T-cell (primary cell): ENCODE measurements around the gene PRDX2. TPM values are rescaled to one million over a fixed set of nuclear protein-coding genes. Genes with fewer than 3 reads are reported as not detected.
A peak's percentile ranks its signal among the peaks of the same experiment; 100 is the strongest.

Source experiments
- ATAC-seq, 4 experiments: fragments of 200-7000 bp in 3 of 4; fragments of 150-1000 bp in 1 of 4; cut with Tn5 transposase; replicated peaks in 1 of 4; 1 replicate in 3 of 4; 2 replicates in 1 of 4; pipeline ENCODE4 v1.10.0; 2021; ENCODE audit warnings: moderate library complexity in 3 of 4, mild to moderate bottlenecking in 2 of 4, moderate number of reproducible peaks in 1 of 4
- CTCF ChIA-PET, 2 donors: fragments of 300-600 bp; sonication (Branson Sonifier 250); formaldehyde crosslinking; loops; one replicate each; lab custom pipeline; 2022; ENCODE audit warnings: antibody characterized with exemption in 2 of 2; lab: Charles Lee
- POLR2A ChIA-PET, 2 donors: fragments of 300-600 bp; sonication (Branson Sonifier 250); formaldehyde crosslinking; loops; one replicate each; lab custom pipeline; 2022; ENCODE audit warnings: antibody characterized with exemption in 2 of 2; lab: Charles Lee
- DNase-seq, 35 experiments: peaks; one replicate each; pipeline versions ENCODE4 v3.0.0 to v3.0.0-alpha.2; 2013 to 2023
- H3K27ac ChIP-seq: one replicate; pipeline ENCODE4 v1.5.1; 2013; ENCODE audit warnings: low read length
- H3K27me3 ChIP-seq, 2 experiments: replicated peaks in 1 of 2; 1 replicate in 1 of 2; 2 replicates in 1 of 2; pipeline versions ENCODE4 v1.6.1 to v1.7.0; 2013; ENCODE audit warnings: low read length in 1 of 2, mixed read lengths in 1 of 2; ENCODE audit not compliant: control insufficient read depth in 2 of 2, insufficient read depth in 2 of 2; ENCODE audit errors: extremely low read depth in 1 of 2
- H3K36me3 ChIP-seq, 2 donors: 1 replicate in 1 of 2; 2 replicates in 1 of 2; pipeline versions ENCODE4 v1.6.1 to v1.7.0; 2013; ENCODE audit warnings: low read length in 1 of 2; ENCODE audit not compliant: control insufficient read depth in 2 of 2, insufficient read depth in 1 of 2; ENCODE audit errors: extremely low read depth in 1 of 2
- H3K4me1 ChIP-seq, 2 experiments: 1 replicate in 1 of 2; 2 replicates in 1 of 2; pipeline versions ENCODE4 v1.6.1 to v1.7.0; 2013; ENCODE audit warnings: low read length in 2 of 2, mixed read lengths in 1 of 2; ENCODE audit not compliant: insufficient read depth in 2 of 2, control insufficient read depth in 1 of 2; ENCODE audit errors: extremely low read depth in 1 of 2
- H3K4me3 ChIP-seq, 2 donors: 1 replicate in 1 of 2; 2 replicates in 1 of 2; pipeline versions ENCODE4 v1.5.1 to v1.7.0; 2013; ENCODE audit warnings: mild to moderate bottlenecking in 2 of 2, low read length in 1 of 2, moderate library complexity in 1 of 2; ENCODE audit not compliant: control insufficient read depth in 1 of 2; ENCODE audit errors: extremely low read depth in 1 of 2
- H3K9me3 ChIP-seq: 2 replicates; pipeline ENCODE4 v1.7.0; 2013
- H3K27ac Mint-ChIP-seq, 2 donors: one replicate each; pipeline ENCODE4 v1.8.0; 2020 to 2021; ENCODE audit warnings: mild to moderate bottlenecking in 2 of 2, mixed read lengths in 2 of 2
- H3K27me3 Mint-ChIP-seq, 2 donors: one replicate each; pipeline ENCODE4 v1.8.0; 2021 to 2022; ENCODE audit warnings: mixed read lengths in 2 of 2
- H3K36me3 Mint-ChIP-seq: one replicate; pipeline ENCODE4 v1.8.0; 2021; ENCODE audit warnings: mixed read lengths
- H3K4me1 Mint-ChIP-seq, 3 donors: one replicate each; pipeline ENCODE4 v1.8.0; 2020 to 2022; ENCODE audit warnings: mixed read lengths in 3 of 3, mild to moderate bottlenecking in 1 of 3
- H3K4me3 Mint-ChIP-seq, 3 donors: one replicate each; pipeline ENCODE4 v1.8.0; 2020 to 2022; ENCODE audit warnings: mild to moderate bottlenecking in 3 of 3, mixed read lengths in 3 of 3, moderate library complexity in 3 of 3
- H3K9me3 Mint-ChIP-seq, 3 donors: one replicate each; pipeline ENCODE4 v1.8.0; 2020 to 2022; ENCODE audit warnings: mixed read lengths in 3 of 3
- WGBS: methylation state at CpG from one replicate; pipeline ENCODE4 v1.1.5; 2013; ENCODE audit warnings: missing lambda C conversion rate; ENCODE audit not compliant: insufficient coverage; 5-methylcytosine and 5-hydroxymethylcytosine counted together
- total RNA-seq, 35 experiments: library from RNA in 6 of 35; stranded (reverse) in 6 of 35; fragments of 120-200 nt in 1 of 35; gene quantifications; one replicate each; pipeline versions ENCODE4 v1.2.1 to v1.2.4 and lab custom pipeline; 2013 to 2026

PRDX2 gene
- total RNA-seq, 5 donors from 2014 or later (not counting 1 experiment from before 2014, with no cell fraction given) = 94.5 to 150 (median 134) TPM

DNA sequence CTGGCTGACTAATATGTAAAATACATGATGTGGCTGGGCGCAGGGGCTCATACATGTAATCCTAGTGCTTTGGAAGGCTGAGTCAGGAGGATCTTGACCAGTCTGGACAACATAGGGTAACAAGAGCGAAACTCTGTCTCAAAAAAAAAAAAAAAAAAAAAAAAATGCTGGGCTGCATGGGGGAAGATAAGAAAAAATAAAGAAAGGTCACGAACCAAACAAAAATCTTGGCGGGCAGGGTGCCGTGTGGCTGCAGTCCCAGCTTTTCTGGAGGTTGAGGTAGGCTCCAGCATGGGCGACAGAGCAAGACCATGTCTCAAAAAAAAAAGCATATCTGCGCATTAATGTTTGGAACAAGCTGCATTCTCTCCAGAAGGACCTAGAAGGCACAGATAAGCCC is 13.5 kb upstream of the PRDX2 start:
- Mint-ChIP-seq H3K4me3 (no peak overlapping the region), H3K27ac (no peak overlapping the region), H3K36me3 (peaks cover 15% of the 10 kb centered on the region), H3K9me3 (no peaks in the 10 kb centered on the region), H3K27me3 (no peaks in the 10 kb centered on the region), H3K4me1 (no peaks in the 10 kb centered on the region)
- POLR2A ChIA-PET = interaction anchor here in 1 of 2 donors (0.7 kb wide), 1 partner anchor 22 kb away, joined by 4 read pairs; no protein-coding TSS in a partner anchor
- WGBS = 94% methylated on average over 5 of the region's 7 CpGs
- H3K27me3 ChIP-seq = no peaks in the 10 kb centered on the region
- DNase-seq (no peak), ATAC-seq (no peak)
- no peaks in the 10 kb centered on the region for H3K9me3 ChIP-seq
- CTCF ChIA-PET = interaction anchor here (0.5 to 0.9 kb wide), 3 partner anchors 68 to 276 kb away, joined by 4 to 12 read pairs (median 5); no protein-coding TSS in a partner anchor
- peaks cover 2 to 4% of the 10 kb centered on the region in 2 donors for H3K36me3 ChIP-seq
- no peaks in the 10 kb centered on the region for H3K4me1 ChIP-seq
- no peak overlapping the region for H3K27ac ChIP-seq
- no peak overlapping the region for H3K4me3 ChIP-seq

DNA sequence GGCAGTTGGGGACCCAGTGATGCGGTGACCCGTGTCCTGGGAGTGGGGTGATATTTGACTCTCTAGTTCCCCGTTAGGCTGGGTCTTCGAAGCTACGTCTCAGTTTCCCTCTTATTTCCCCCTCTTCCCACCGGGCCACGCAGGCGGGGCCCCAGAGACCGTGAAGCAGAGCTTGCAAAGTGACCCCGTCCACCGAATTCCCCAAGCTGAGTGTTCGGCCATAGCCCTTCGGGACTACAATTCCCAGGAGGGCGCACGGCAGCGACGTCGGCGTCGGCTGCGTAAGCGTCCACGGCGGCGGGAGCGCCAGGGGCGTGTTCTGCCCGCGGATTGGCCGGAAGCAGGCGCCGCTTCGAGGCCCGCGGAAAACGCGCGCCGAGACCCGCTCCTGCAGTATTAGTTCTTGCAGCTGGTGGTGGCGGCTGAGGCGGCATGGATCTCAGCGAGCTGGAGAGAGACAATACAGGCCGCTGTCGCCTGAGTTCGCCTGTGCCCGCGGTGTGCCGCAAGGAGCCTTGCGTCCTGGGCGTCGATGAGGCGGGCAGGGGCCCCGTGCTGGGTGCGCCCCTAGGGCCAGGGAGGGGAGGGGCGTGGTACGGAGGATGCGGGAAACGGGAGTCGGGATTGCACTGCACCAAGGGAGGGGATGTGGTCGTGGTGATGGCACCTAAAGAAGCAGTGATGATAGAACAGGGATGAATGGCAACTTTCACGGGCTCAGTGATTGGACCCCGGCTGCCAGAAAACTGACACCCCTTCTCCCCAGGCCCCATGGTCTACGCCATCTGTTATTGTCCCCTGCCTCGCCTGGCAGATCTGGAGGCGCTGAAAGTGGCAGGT is 4.9 kb upstream of the PRDX2 start, which contains the start of gene RNASEH2A:
RNASEH2A (plus strand) TSS at position 343 of the 840 bp plus-strand sequence; CDS start at position 433, 90 bp downstream.
- no peaks in the 10 kb centered on the region for H3K9me3 Mint-ChIP-seq
- Histone ChIP-seq H3K27ac (peak within 1 kb of the TSS; percentile 58), H3K36me3 (peaks cover 0 to 7% of the 10 kb centered on the region in 2 donors), H3K4me3 (peak within 1 kb of the TSS; percentile 65 to 85), H3K27me3 (peaks cover 0 to 2% of the 10 kb centered on the region in 2 experiments), H3K9me3 (no peaks in the 10 kb centered on the region), H3K4me1 (peaks cover 4 to 27% of the 10 kb centered on the region in 2 experiments)
- ChIA-PET CTCF (interaction anchor here (0.5 to 1.3 kb wide), 7 partner anchors 9 to 927 kb away, joined by 3 to 7 read pairs (median 4); no protein-coding TSS in a partner anchor), POLR2A (interaction anchor here (0.5 to 1.1 kb wide), 5 partner anchors 13 to 126 kb away, joined by 3 to 6 read pairs (median 3); partner anchors contain the start of gene JUNB (in 1 of the 2))
- no peaks in the 10 kb centered on the region for H3K27me3 Mint-ChIP-seq
- H3K36me3 Mint-ChIP-seq = peaks cover 10% of the 10 kb centered on the region
- peak; percentile 85 to 89 (median 87) for ATAC-seq
- under 1% methylated on average over 54 of the region's 66 CpGs for WGBS
- H3K4me3 Mint-ChIP-seq = peak within 1 kb of the TSS; percentile 85 to 95 (median 87)
- peak within 1 kb of the TSS; percentile 70 to 90 for H3K27ac Mint-ChIP-seq
- H3K4me1 Mint-ChIP-seq = peaks cover 21 to 24% (median 24%) of the 10 kb centered on the region in 3 donors
- peak; percentile 75 to 92 (median 81) for DNase-seq

GRCh38 chr19:12804051-12804450 is 2.5 kb upstream of the PRDX2 start:
- H3K27ac Mint-ChIP-seq = no peak overlapping the region
- ATAC-seq (no peak), DNase-seq (no peak)
- peaks cover 4% of the 10 kb centered on the region for H3K36me3 Mint-ChIP-seq
- no peaks in the 10 kb centered on the region for H3K9me3 Mint-ChIP-seq
- Histone ChIP-seq H3K27ac (no peak overlapping the region), H3K27me3 (peaks cover 0 to 2% of the 10 kb centered on the region in 2 experiments), H3K4me1 (peaks cover 10 to 43% of the 10 kb centered on the region in 2 experiments), H3K36me3 (peaks cover 0 to 11% of the 10 kb centered on the region in 2 donors), H3K9me3 (no peaks in the 10 kb centered on the region), H3K4me3 (no peak overlapping the region)
- peaks cover 28 to 41% (median 39%) of the 10 kb centered on the region in 3 donors for H3K4me1 Mint-ChIP-seq
- peak overlapping the region in 1 of 3 donors; percentile 4 for H3K4me3 Mint-ChIP-seq
- POLR2A ChIA-PET = interaction anchor here in 1 of 2 donors (0.6 kb wide), 1 partner anchor 87 kb away, joined by 6 read pairs; no protein-coding TSS in a partner anchor
- no peaks in the 10 kb centered on the region for H3K27me3 Mint-ChIP-seq
- WGBS = 97% methylated on average over 25 of the region's 26 CpGs
- CTCF ChIA-PET = interaction anchor here (0.7 to 0.9 kb wide), 2 partner anchors 38 to 46 kb away, joined by 3 to 5 read pairs; no protein-coding TSS in a partner anchor

GRCh38 chr19:12802267-12803106 is 887 bp upstream of the PRDX2 start:
- peaks cover 0 to 15% of the 10 kb centered on the region in 2 donors for H3K36me3 ChIP-seq
- no peaks in the 10 kb centered on the region for H3K9me3 ChIP-seq
- peaks cover 0 to 2% of the 10 kb centered on the region in 2 experiments for H3K27me3 ChIP-seq
- H3K4me1 ChIP-seq = peaks cover 10 to 43% of the 10 kb centered on the region in 2 experiments
- H3K27ac Mint-ChIP-seq = peak overlapping the region in 1 of 2 donors; percentile 41
- peak overlapping the region; percentile 86 to 87 (median 86) for H3K4me3 Mint-ChIP-seq
- peaks cover 28 to 38% (median 35%) of the 10 kb centered on the region in 3 donors for H3K4me1 Mint-ChIP-seq
- ChIA-PET CTCF (interaction anchor here in 1 of 2 donors (0.5 kb wide), 1 partner anchor 8 kb away, joined by 5 read pairs; no protein-coding TSS in a partner anchor), POLR2A (no interaction called here)
- DNase-seq = no peak
- H3K4me3 ChIP-seq = peak overlapping the region; percentile 93 to 96
- no peaks in the 10 kb centered on the region for H3K27me3 Mint-ChIP-seq
- H3K27ac ChIP-seq = no peak overlapping the region
- H3K36me3 Mint-ChIP-seq = no peaks in the 10 kb centered on the region
- H3K9me3 Mint-ChIP-seq = no peaks in the 10 kb centered on the region
- no peak for ATAC-seq
- 38% methylated on average over 15 of the region's 22 CpGs for WGBS

GRCh38 chr19:12800923-12801465 is 606 bp downstream of the PRDX2 start:
- no peaks in the 10 kb centered on the region for H3K27me3 ChIP-seq
- H3K9me3 ChIP-seq = no peaks in the 10 kb centered on the region
- ChIA-PET POLR2A (interaction anchor here (0.6 to 0.7 kb wide), 4 partner anchors 9 to 1604 kb away, joined by 3 to 7 read pairs (median 3); no protein-coding TSS in a partner anchor), CTCF (interaction anchor here (0.5 to 1.4 kb wide), 4 partner anchors 36 to 290 kb away, joined by 3 to 6 read pairs (median 4); no protein-coding TSS in a partner anchor)
- peaks cover 23 to 33% (median 29%) of the 10 kb centered on the region in 3 donors for H3K4me1 Mint-ChIP-seq
- H3K9me3 Mint-ChIP-seq = no peaks in the 10 kb centered on the region
- peak overlapping the region; percentile 86 to 87 (median 86) for H3K4me3 Mint-ChIP-seq
- H3K4me1 ChIP-seq = peaks cover 11 to 37% of the 10 kb centered on the region in 2 experiments
- peaks cover 3% of the 10 kb centered on the region for H3K36me3 Mint-ChIP-seq
- WGBS = 7% methylated on average over 30 of the region's 38 CpGs
- DNase-seq = peak in 2 of 35 experiments; percentile 11 to 16
- H3K27me3 Mint-ChIP-seq = no peaks in the 10 kb centered on the region
- peak overlapping the region; percentile 76 to 85 for H3K27ac Mint-ChIP-seq
- peaks cover 0 to 21% of the 10 kb centered on the region in 2 donors for H3K36me3 ChIP-seq
- H3K4me3 ChIP-seq = peak overlapping the region; percentile 93 to 96
- peak; percentile 3 to 17 (median 10) for ATAC-seq
- peak overlapping the region; percentile 65 for H3K27ac ChIP-seq
